Effector memory CD8-positive, alpha-beta T cell (primary cell): Measurements from ENCODE around the gene MLH1.
"Not testable (repeated sequence)": the region's sequence is repeated elsewhere in the genome, so short reads cannot be mapped to it uniquely, and the experiment has no call there.

Experiments used
- ATAC-seq: fragments of 150-1000 bp; cut with Tn5 transposase; replicated peaks from 2 replicates; pipeline ENCODE4 v1.10.0; 2021; ENCODE audit warnings: mild to moderate bottlenecking, moderate library complexity
- DNase-seq, 3 experiments: peaks; one replicate each; pipeline ENCODE4 v3.0.0; 2021
- H3K27ac Mint-ChIP-seq, 2 donors: one replicate each; pipeline ENCODE4 v1.8.0; 2022; ENCODE audit warnings: mild to moderate bottlenecking in 2 of 2, mixed read lengths in 2 of 2, moderate library complexity in 2 of 2
- H3K27me3 Mint-ChIP-seq, 2 donors: one replicate each; pipeline ENCODE4 v1.8.0; 2022; ENCODE audit warnings: mixed read lengths in 2 of 2
- H3K36me3 Mint-ChIP-seq: one replicate; pipeline ENCODE4 v1.8.0; 2022; ENCODE audit warnings: mild to moderate bottlenecking, moderate library complexity, mixed read lengths; ENCODE audit not compliant: insufficient read depth
- H3K4me1 Mint-ChIP-seq, 2 donors: one replicate each; pipeline ENCODE4 v1.8.0; 2022; ENCODE audit warnings: low read depth in 2 of 2, mixed read lengths in 2 of 2
- H3K4me3 Mint-ChIP-seq, 2 donors: one replicate each; pipeline ENCODE4 v1.8.0; 2022; ENCODE audit warnings: mild to moderate bottlenecking in 2 of 2, mixed read lengths in 2 of 2, moderate library complexity in 2 of 2
- H3K9me3 Mint-ChIP-seq, 2 donors: one replicate each; pipeline ENCODE4 v1.8.0; 2022; ENCODE audit warnings: mixed read lengths in 2 of 2
- total RNA-seq, 9 experiments: gene quantifications; one replicate each; lab custom pipeline; 2026; lab: John Stamatoyannopoulos, UW

Gene MLH1
- total RNA-seq: 48.1 to 97.5 (median 69.9) reads per million in 9 experiments

- Mint-ChIP-seq H3K36me3 (peaks cover 32% of the 10 kb centered on the region), H3K4me3 (no peak within 1 kb of the TSS), H3K27ac (no peak within 1 kb of the TSS), H3K9me3 (no peaks in the 10 kb centered on the region), H3K27me3 (no peaks in the 10 kb centered on the region), H3K4me1 (peaks cover 17 to 27% of the 10 kb centered on the region in 2 donors)
- DNase-seq (peak; percentile 99), ATAC-seq (peak; percentile 80)
Measured at GRCh38 chr3:36993326-36994283, at the start of gene MLH1. TSS of gene MLH1 (plus strand) at chr3:36993518. CDS start at chr3:36993548, 30 bp downstream.

- Mint-ChIP-seq H3K27ac (peak overlapping the region; percentile 77 to 90), H3K9me3 (no peaks in the 10 kb centered on the region), H3K4me3 (peak overlapping the region; percentile 76 to 83), H3K27me3 (no peaks in the 10 kb centered on the region), H3K36me3 (peaks cover 20% of the 10 kb centered on the region), H3K4me1 (peaks cover 8 to 20% of the 10 kb centered on the region in 2 donors)
- DNase-seq (no peak), ATAC-seq (no peak)
Measured at GRCh38 chr3:36943601-36944000, 49.7 kb upstream of the MLH1 start.

- H3K27ac Mint-ChIP-seq: peak overlapping the region; percentile 77 to 90
- DNase-seq: peak; percentile 11 to 21 (median 13)
Measured at GRCh38 chr3:36944012-36944640, 49.2 kb upstream of the MLH1 start.

GRCh38 chr3:36944641-36945270, 48.6 kb upstream of the MLH1 start, which contains the start of gene TRANK1:
TSS of gene TRANK1 (minus strand) at chr3:36945054. CDS start at chr3:36944809, 245 bp downstream.
- DNase-seq (peak; percentile 76 to 84 (median 81)), ATAC-seq (peak; percentile 92)
- no peaks in the 10 kb centered on the region for H3K9me3 Mint-ChIP-seq
- H3K36me3 Mint-ChIP-seq: peaks cover 20% of the 10 kb centered on the region
- H3K4me3 Mint-ChIP-seq: peak within 1 kb of the TSS; percentile 76 to 83
- H3K27ac Mint-ChIP-seq: peak within 1 kb of the TSS; percentile 77 to 90
- H3K4me1 Mint-ChIP-seq: peaks cover 4 to 18% of the 10 kb centered on the region in 2 donors
- no peaks in the 10 kb centered on the region for H3K27me3 Mint-ChIP-seq

More at GRCh38 chr3:36944012-36944640, 49.2 kb upstream of the MLH1 start:
- ATAC-seq: peak; percentile 36
- Mint-ChIP-seq H3K9me3 (no peaks in the 10 kb centered on the region), H3K4me1 (peaks cover 7 to 19% of the 10 kb centered on the region in 2 donors), H3K36me3 (peaks cover 20% of the 10 kb centered on the region), H3K4me3 (peak overlapping the region; percentile 76 to 83), H3K27me3 (no peaks in the 10 kb centered on the region)

- peak overlapping the region; percentile 59 to 77 for H3K27ac Mint-ChIP-seq
Measured at GRCh38 chr3:36945333-36945980, 47.9 kb upstream of the MLH1 start.

GRCh38 chr3:36947814-36948213, 45.5 kb upstream of the MLH1 start:
- not testable (repeated sequence) for ATAC-seq, H3K27me3 Mint-ChIP-seq, H3K27ac Mint-ChIP-seq

More at GRCh38 chr3:36945333-36945980, 47.9 kb upstream of the MLH1 start:
- peaks cover 20% of the 10 kb centered on the region for H3K36me3 Mint-ChIP-seq
- no peaks in the 10 kb centered on the region for H3K27me3 Mint-ChIP-seq
- ATAC-seq (no peak), DNase-seq (no peak)
- H3K4me3 Mint-ChIP-seq: peak overlapping the region; percentile 76 to 83
- no peaks in the 10 kb centered on the region for H3K9me3 Mint-ChIP-seq
- peaks cover 4 to 18% of the 10 kb centered on the region in 2 donors for H3K4me1 Mint-ChIP-seq

GRCh38 chr3:36954452-36955134, 38.7 kb upstream of the MLH1 start:
- H3K4me1 Mint-ChIP-seq: peaks cover 4 to 5% of the 10 kb centered on the region in 2 donors
- ATAC-seq (no peak), DNase-seq (no peak)
- no peaks in the 10 kb centered on the region for H3K9me3 Mint-ChIP-seq
- no peak overlapping the region for H3K27ac Mint-ChIP-seq
- H3K36me3 Mint-ChIP-seq: peaks cover 3% of the 10 kb centered on the region
- no peak overlapping the region for H3K4me3 Mint-ChIP-seq
- no peaks in the 10 kb centered on the region for H3K27me3 Mint-ChIP-seq

More at GRCh38 chr3:36947814-36948213, 45.5 kb upstream of the MLH1 start:
- not testable (repeated sequence) for H3K9me3 Mint-ChIP-seq, H3K4me3 Mint-ChIP-seq, DNase-seq
- peaks cover 4 to 11% of the 10 kb centered on the region in 2 donors for H3K4me1 Mint-ChIP-seq
- H3K36me3 Mint-ChIP-seq: peaks cover 16% of the 10 kb centered on the region

- Mint-ChIP-seq H3K27ac (peak overlapping the region in 1 of 2 donors; percentile 78), H3K4me3 (no peak overlapping the region), H3K9me3 (no peaks in the 10 kb centered on the region), H3K4me1 (peaks cover 4 to 5% of the 10 kb centered on the region in 2 donors), H3K36me3 (peaks cover 3% of the 10 kb centered on the region), H3K27me3 (no peaks in the 10 kb centered on the region)
- DNase-seq (no peak), ATAC-seq (no peak)
Measured at GRCh38 chr3:36956155-36956554, 37.2 kb upstream of the MLH1 start.

GRCh38 chr3:36957063-36957462, 36.3 kb upstream of the MLH1 start:
- Mint-ChIP-seq H3K27ac (peak overlapping the region; percentile 55 to 56), H3K27me3 (no peaks in the 10 kb centered on the region), H3K36me3 (peaks cover 3% of the 10 kb centered on the region), H3K4me3 (no peak overlapping the region), H3K9me3 (no peaks in the 10 kb centered on the region), H3K4me1 (peaks cover 4 to 5% of the 10 kb centered on the region in 2 donors)
- no peak for ATAC-seq
- DNase-seq: no peak

- Mint-ChIP-seq H3K9me3 (no peaks in the 10 kb centered on the region), H3K4me3 (peak overlapping the region; percentile 1 to 53), H3K27me3 (no peaks in the 10 kb centered on the region), H3K36me3 (peaks cover 3% of the 10 kb centered on the region), H3K4me1 (peaks cover 4 to 5% of the 10 kb centered on the region in 2 donors), H3K27ac (peak overlapping the region; percentile 20 to 55)
- DNase-seq (no peak), ATAC-seq (no peak)
Measured at GRCh38 chr3:36957862-36958686, 35.2 kb upstream of the MLH1 start.

GRCh38 chr3:36959821-36960220, 33.5 kb upstream of the MLH1 start:
- DNase-seq: no peak
- Mint-ChIP-seq H3K9me3 (no peaks in the 10 kb centered on the region), H3K4me3 (no peak overlapping the region)

More at GRCh38 chr3:36959821-36960220, 33.5 kb upstream of the MLH1 start:
- no peak for ATAC-seq
- peaks cover 3% of the 10 kb centered on the region for H3K36me3 Mint-ChIP-seq
- H3K27me3 Mint-ChIP-seq: no peaks in the 10 kb centered on the region
- H3K4me1 Mint-ChIP-seq: peaks cover 4 to 5% of the 10 kb centered on the region in 2 donors
- peak overlapping the region in 1 of 2 donors; percentile 16 for H3K27ac Mint-ChIP-seq
